GM19099 (cell line): Measurements from ENCODE around the gene SPSB4.

ENCODE experiments used
- POLR2A ChIP-seq: IDR thresholded peaks from 3 replicates; pipeline ENCODE4 v1.6.1; 2011; ENCODE audit warnings: low read depth; ENCODE audit not compliant: insufficient read length; ENCODE audit errors: extremely low read depth

Gene SPSB4

DNA sequence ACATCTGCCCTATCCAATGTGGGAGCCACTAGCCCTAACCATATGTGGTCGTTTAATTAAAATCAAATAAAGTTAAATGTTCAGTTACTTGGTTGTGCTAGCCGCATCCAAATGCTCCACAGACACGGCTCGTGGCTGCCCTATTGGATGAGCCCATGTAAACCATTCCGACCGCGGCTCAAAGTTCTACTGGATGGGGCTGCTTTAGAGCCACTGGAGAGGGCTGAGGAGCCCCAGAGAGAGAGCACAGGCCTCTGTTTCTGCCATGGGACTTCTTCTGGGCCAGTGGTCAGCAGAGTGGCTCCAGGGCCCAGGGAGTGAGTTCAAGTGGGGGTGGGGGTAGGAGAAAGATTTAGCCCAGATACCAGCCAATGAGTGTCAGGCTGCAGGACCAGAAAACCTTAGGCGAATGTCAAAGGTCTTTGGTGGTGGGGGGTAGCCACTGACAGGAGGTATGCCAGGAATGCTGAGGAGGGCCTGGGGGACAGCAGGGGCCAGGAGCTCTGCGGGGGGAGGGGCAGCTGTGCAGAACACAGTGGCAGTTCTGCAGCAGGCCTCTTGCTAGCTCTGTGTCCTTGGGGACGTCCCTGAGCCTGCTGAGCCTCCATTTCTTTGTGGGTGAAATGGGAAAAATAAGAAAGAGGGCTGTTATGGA is 30.1 kb downstream of the SPSB4 start:
- TF ChIP-seq POLR2A: no peak

DNA sequence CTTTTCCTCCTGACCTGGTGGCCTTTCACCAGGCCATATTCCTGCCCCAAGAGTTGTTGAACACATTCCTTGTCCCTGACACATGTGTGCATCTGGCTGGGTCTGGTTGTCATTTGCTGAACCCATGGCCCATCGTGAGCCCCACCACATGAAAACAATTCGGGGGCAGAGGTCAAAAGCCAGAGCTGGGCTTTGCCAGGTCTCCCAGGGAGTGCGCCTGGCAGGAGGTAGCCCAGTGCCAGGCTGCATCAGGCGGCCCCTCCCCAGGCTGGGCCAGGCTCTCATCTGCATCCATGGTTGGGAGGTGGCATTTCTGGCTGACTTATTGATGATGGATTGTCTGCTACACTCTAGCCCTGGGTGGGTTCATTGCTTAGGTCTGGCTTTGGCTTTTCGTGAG is 30.9 kb downstream of the SPSB4 start:
- no peak for TF ChIP-seq POLR2A

DNA sequence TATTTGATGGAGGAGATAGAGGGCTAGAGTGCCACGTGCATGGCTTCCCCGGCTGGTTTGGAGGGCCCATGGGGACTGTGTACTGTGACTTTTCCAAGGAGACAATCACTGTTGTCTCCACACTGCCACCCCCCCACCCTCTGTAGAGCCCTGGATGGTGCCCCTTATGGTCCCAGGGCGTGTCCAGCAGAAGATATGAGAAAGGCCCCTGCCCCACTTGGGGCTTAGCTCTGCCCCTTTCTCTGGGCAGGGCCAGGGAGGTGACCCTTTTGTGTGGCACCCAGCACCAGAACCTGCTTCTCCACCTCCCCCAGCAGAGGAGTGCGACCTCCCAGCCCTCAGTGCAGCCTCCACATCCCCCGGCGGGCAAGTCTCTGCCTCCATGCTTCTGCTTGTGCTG is 32.1 kb downstream of the SPSB4 start:
- TF ChIP-seq POLR2A: no peak

DNA sequence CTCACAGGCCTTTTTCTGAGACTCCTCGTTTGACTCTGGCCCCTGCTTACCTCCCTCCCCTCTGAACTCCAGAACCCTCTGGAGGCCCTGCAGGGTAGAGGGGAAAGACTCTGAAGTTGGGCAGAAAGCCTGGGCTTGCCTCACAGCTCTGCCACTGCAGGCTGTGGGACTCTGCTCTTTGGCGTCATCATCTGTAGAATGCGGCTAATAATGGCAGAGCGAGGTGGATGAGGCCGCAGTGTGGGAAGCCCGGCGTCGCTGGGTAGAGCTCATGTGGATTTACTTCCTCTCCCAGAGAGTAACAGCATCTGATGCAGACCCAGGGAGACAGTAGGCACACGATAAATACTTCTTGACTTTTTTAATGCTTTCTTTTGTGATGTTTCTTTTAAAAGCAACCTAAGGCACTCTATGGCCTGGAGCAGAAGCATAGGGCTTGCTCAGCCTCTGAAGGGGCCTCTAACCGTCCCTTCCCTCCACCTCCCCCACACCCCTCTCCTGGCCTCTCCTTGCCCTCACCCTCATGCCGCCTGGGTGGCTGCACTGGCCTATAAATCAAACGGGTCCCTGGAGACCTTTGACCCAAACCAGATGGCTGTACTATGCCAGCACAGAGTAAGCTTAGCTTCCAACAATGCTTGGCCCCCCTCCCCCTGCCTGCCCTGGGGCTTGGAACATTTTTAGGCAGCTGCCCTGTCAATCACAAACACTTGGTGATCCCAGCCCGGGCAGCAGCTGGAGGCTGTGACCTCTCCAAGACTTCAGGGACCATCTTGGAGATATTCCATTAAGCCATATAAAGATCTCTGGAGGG is 32.9 kb downstream of the SPSB4 start:
- no peak for TF ChIP-seq POLR2A

DNA sequence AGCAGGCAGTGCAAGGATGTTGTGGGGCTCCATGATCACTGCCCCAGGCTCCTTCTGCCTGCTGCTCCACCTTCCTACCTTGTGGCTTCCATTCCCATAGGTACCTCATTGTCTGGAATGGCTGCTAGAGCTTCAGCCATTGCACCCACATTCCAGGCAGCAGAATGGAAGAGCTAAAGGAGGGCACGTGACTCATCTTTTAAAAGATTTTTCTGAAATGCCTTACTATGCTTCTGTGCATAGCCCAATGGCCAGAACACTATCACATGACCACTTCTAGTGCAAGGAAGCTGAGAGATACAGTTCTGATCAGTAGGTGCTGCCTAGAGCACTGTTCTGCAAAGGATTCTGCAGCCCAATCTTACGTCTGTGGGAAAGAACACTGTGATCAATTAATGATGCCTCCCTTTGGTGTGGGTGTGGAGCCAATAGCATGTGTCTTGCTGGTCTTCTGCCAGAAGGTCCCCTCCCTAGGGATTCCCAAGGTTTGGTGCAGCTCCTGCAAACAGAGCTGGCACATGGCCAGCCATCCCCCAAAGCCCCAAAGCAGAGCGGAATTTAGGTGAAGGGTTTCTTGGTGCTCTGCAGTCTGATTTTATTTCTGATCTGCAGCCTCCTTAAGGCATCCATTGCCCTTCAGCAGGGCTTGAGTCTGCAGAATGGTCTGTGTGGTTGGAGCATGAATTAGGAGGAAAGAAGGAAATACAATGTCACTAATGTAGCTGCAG is 34.4 kb downstream of the SPSB4 start:
- no peak for TF ChIP-seq POLR2A

DNA sequence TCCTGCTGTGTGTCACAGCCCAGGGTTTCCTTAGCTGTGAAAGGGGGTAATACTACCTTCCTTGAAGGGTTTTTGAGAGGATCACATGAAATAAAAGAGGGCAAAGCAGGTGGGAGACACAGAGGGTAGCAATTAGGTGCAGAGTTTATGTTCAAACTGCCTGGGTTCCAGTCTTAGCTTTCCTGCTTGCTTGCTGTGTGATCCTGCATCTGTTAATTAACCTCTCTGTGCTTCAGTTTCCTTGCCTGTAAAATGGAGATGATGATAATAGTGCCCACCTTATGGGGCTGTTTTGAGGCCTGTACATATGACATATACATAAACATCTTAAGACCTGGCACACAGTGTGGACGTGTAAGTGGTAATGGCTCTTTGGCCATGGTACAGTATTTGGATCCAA is 35.0 kb downstream of the SPSB4 start:
- no peak for TF ChIP-seq POLR2A

DNA sequence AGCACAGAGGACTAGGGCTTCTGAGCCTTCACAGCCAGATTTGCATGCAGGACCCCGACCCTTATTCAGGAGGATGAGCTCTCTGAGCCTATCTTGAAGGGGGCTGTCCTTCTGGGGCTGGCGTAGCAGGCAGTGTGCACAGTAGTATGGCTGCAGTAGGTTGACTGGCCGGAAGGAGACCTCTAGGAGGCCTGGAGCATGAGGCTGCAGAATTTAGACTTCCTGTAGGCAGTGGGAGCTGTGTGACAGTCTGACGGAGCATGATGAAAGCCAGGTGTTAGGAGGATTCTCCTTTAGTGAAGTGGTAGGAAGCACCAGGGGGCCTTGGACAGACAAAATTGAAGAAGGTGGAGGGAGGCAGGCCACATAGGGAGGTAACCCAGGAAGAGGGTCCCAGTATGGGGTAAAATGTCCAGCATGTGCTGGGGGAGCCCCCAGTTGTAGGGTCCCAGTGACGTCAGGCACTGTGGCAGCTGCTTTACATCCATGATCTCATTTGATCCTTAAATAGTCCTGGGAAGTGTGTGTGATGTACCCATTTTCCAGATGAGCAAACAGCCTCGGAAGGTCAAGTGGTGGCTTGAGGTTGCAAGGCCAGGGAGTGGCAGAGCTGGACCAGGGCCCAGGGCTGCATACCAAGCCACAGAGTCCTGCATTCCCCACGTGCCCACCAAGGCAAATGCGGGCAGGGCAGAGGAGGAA is 36.1 kb downstream of the SPSB4 start:
- no peak for TF ChIP-seq POLR2A

DNA sequence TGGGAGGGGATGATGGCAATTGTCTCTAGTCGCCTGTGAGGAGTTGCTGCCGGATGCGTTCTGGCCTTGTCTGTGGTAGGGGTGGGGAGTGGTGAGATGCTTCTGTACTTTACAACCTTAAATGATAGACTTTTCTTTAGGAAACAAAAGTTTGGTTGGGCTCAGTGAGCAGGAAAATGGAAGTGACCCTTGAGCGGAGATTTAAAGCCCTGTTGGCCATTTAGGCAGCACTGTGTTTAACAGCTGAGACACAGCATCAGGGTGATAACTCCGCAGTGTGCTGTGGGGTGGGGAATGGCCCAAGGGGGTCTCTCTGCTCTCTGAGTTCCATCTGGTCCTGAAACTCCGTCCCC is 36.6 kb downstream of the SPSB4 start:
- TF ChIP-seq POLR2A: no peak

DNA sequence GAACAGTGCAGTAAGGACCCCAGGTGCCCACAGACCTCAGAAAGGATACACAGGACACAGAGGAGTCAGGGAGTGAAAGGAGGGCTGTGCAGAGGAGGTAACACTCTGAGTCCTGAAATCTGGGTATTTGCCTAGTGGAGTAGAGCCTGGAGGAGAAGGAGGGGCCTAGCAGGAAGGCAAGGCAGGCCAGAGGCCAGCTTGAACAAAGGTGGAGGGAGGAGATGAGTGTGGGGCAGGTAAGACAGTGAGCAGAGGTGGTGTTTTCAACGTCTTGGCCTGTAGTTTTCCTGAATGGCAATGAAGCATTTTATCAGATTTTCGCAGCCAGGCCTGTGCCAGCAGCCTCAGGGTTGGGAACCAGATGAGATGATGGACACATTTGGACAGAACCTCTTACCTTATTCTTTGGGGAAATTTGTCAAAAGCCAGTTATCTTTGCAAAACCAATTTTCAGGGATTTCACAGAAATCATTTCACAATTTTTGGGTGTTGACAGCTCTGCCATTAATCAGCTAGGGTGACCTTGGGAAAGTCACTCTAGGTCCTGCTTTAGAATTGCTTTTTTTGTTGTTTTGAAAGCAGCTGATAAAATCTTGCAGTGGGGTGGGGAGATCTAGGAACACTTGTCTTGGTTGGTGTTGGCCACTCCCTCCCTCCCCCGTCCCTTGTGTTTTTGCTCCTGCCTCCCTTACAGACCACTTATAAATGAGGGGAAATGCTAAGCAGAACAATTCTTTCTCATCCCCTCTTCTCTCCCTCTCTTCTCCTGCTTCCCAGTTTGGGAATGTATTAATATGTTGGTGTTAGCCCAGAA is 38.4 kb downstream of the SPSB4 start:
- TF ChIP-seq POLR2A: no peak

DNA sequence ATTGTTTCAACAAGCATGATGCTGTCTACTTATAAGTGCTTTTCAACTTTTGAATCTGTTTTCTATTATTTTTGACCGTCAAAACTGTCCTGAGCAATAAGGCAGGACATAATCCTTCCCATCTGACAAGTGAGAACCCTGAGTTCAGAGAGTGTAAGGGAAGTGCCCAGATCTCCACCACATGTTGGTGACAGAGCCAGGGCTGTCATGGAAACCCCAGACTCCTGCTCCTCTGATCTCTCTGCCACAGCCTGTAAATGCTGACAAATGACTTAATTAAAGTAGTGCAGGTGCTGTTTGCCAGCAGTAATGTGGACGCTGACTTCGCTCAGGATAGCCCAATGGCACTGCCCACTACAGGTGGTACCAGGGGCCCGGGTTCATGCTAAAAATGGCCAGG is 40.3 kb downstream of the SPSB4 start:
- no peak for TF ChIP-seq POLR2A

DNA sequence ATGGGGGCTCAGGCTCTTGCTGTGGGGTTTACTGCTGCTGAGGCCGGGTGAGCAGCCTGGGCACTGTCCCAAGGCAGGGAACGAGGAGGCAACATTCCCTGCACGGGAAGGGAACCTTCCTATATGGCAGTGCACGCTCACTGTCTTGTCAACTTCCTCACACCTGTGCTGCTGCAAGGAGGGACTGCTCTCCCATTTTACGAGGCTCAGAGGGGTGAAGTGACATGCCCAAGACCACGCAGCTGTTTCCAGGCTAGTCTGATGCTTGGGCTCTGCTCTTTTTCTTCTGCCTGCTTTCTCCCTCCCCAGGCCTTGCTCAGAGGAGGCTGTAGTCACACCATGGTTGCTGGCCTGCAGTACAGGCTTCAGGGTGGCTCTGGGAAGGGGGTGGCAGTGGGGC is 41.5 kb downstream of the SPSB4 start:
- no peak for TF ChIP-seq POLR2A

DNA sequence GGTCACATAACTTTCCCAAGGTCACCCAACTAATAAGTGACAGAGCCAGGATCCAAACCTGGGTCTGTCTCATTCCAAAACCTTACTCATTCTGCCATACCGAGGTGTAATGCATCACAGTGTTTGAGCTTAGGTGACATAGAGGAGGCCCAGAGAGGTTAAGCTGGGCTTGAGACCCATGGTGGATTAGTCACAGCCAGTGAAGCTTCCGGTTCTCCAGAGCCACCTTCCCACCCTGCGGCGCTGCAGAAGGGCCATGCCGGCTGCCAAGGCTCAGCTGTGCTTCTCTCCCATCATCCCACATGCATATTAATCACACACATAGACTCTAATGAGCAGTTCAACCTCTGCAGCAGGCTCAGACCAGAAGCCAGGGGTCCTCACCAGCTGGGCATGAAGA is 42.2 kb downstream of the SPSB4 start:
- TF ChIP-seq POLR2A: no peak

DNA sequence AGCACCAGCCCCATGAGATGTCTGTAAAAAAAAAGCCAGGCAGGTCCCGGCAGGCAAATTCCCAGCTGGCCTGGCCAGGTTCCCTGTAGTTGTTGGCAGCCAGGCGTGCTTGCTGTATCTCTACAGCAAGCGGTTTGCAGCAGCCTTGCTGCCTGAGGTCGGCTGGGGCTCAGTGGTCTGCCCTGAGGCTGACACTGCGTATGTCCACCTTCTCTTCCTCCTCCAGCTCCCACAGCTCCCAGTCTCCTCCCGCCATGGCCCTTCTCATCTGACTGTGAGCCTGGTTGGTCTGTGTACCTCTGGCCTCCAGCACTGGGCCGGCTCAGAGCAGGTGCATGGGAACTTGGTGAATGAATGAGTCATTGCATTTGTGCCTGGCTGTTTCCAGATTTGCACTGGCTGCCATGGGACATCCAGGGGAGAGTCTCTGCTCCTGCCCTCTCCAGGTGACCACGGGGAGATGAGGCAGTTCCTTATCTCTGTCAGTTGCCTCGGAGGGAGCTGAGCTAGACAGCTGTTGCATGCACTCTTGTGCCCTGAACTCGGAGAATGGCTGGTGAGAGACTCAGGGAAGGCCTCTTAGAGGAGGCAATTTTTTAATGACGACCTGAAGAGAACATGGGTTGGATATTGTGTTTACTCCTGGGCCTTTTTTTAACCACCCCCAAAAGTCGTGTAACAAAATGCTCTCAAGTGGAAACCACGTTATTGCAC is 43.0 kb downstream of the SPSB4 start:
- TF ChIP-seq POLR2A: no peak
